HepG2 (cell line): Measurements from ENCODE around the gene RGS14. TPM values are rescaled to one million over a fixed set of nuclear protein-coding genes. Genes with fewer than 3 reads are reported as not detected.
A peak's percentile ranks its signal among the peaks of the same experiment; 100 is the strongest.

Experiments used
- BRCA1 ChIP-seq: sonication (generic); formaldehyde crosslinking; IDR thresholded peaks from 2 replicates; pipeline ENCODE4 v1.4.0; 2020; ENCODE audit warnings: missing genetic modification reagents
- FLYWCH1 ChIP-seq: sonication (generic); formaldehyde crosslinking; IDR thresholded peaks from 2 replicates; pipeline ENCODE4 v1.8.1; 2023; ENCODE audit warnings: mild to moderate bottlenecking, missing genetic modification reagents
- FOXC1 ChIP-seq: sonication (generic); formaldehyde crosslinking; IDR thresholded peaks from 2 replicates; pipeline ENCODE4 v1.8.0; 2022; ENCODE audit warnings: mild to moderate bottlenecking, missing genetic modification reagents, borderline replicate concordance
- GLI4 ChIP-seq: sonication (generic); formaldehyde crosslinking; IDR thresholded peaks from 2 replicates; pipeline ENCODE4 v1.5.1; 2020; ENCODE audit warnings: missing genetic modification reagents, mild to moderate bottlenecking, moderate library complexity, borderline replicate concordance
- HDAC2 ChIP-seq: sonication (generic); formaldehyde crosslinking; IDR thresholded peaks from 2 replicates; pipeline ENCODE4 v1.4.0; 2020; ENCODE audit warnings: missing genetic modification reagents
- HNF4A ChIP-seq: sonication (generic); formaldehyde crosslinking; IDR thresholded peaks from 2 replicates; pipeline ENCODE4 v1.4.0; 2020; ENCODE audit warnings: missing genetic modification reagents
- MZF1 ChIP-seq: sonication (generic); formaldehyde crosslinking; IDR thresholded peaks from 2 replicates; pipeline ENCODE4 v1.8.1; 2023; ENCODE audit warnings: mild to moderate bottlenecking, missing genetic modification reagents, borderline replicate concordance
- SIN3B ChIP-seq: fragments of 150-350 bp; IDR thresholded peaks from 2 replicates; pipeline ENCODE4 v1.6.1; 2014; ENCODE audit warnings: low read length
- TCF7 ChIP-seq: sonication (generic); IDR thresholded peaks from 2 replicates; pipeline ENCODE4 v1.6.1; 2016; ENCODE audit warnings: antibody characterized with exemption, low read depth
- XRCC5 ChIP-seq: fragments of 200-400 bp; formaldehyde crosslinking; optimal IDR thresholded peaks from 2 replicates; pipeline ENCODE3; 2017; ENCODE audit warnings: mild to moderate bottlenecking, low read length
- ZFP37 ChIP-seq: sonication (generic); formaldehyde crosslinking; IDR thresholded peaks from 2 replicates; pipeline ENCODE4 v1.4.0; 2020; ENCODE audit warnings: missing genetic modification reagents, borderline replicate concordance
- ZNF567 ChIP-seq: sonication (generic); formaldehyde crosslinking; IDR thresholded peaks from 2 replicates; pipeline ENCODE4 v1.8.1; 2023; ENCODE audit warnings: mild to moderate bottlenecking, missing genetic modification reagents, borderline replicate concordance
- ZNF709 ChIP-seq: sonication (generic); formaldehyde crosslinking; IDR thresholded peaks from 2 replicates; pipeline ENCODE4 v1.5.0; 2020; ENCODE audit warnings: mild to moderate bottlenecking, missing genetic modification reagents
- ZNF773 ChIP-seq: sonication (generic); formaldehyde crosslinking; IDR thresholded peaks from 2 replicates; pipeline ENCODE4 v1.4.0; 2020; ENCODE audit warnings: missing genetic modification reagents, borderline replicate concordance
- ZNF775 ChIP-seq: sonication (generic); formaldehyde crosslinking; IDR thresholded peaks from 2 replicates; pipeline ENCODE4 v1.4.0; 2020; ENCODE audit warnings: missing genetic modification reagents, mild to moderate bottlenecking, moderate library complexity, borderline replicate concordance
- polyA plus RNA-seq, 8 experiments: library from polyadenylated mRNA; depleted of rRNA in 3 of 8; stranded (reverse) in 7 of 8; unstranded in 1 of 8; fragments of >200 nt; fragmentation: Illumina TruSeq in 4 of 8; extraction: Trizol in 4 of 8; gene quantifications; 2 replicates each; pipeline versions ENCODE4 v1.2.1 to v1.2.3, GENCODE V29; 2011 to 2016; ENCODE audit warnings: low read depth in 4 of 8, missing spikeins in 1 of 8, mixed read lengths in 1 of 8; ENCODE audit not compliant: insufficient read depth in 1 of 8
- total RNA-seq, 5 experiments: library from RNA; depleted of rRNA; stranded (reverse); fragments of >200 nt; fragmentation: Illumina TruSeq; extraction: Trizol; gene quantifications; 2 replicates each; pipeline ENCODE4 v1.2.3, GENCODE V29; 2016; ENCODE audit warnings: low read depth in 1 of 5
- TF ChIP-seq, protein P1 (sequence below): sonication (generic); formaldehyde crosslinking; IDR thresholded peaks from 2 replicates; pipeline ENCODE4 v1.8.0; 2022; ENCODE audit warnings: missing genetic modification reagents, low read depth, mild to moderate bottlenecking, borderline replicate concordance
- TF ChIP-seq, protein P2 (sequence below): sonication (generic); formaldehyde crosslinking; conservative IDR thresholded peaks from 2 replicates; pipeline ENCODE4 v1.5.0; 2020; ENCODE audit warnings: missing genetic modification reagents
- TF ChIP-seq, protein P3 (sequence below): sonication (generic); formaldehyde crosslinking; IDR thresholded peaks from 2 replicates; pipeline ENCODE4 v1.4.0; 2020; ENCODE audit warnings: missing genetic modification reagents
- TF ChIP-seq, protein P4 (sequence below): sonication (generic); formaldehyde crosslinking; IDR thresholded peaks from 2 replicates; pipeline ENCODE4 v1.5.0; 2020; ENCODE audit warnings: missing genetic modification reagents, mild to moderate bottlenecking, borderline replicate concordance
- TF ChIP-seq, protein P5 (sequence below): sonication (generic); formaldehyde crosslinking; IDR thresholded peaks from 2 replicates; pipeline ENCODE4 v1.4.0; 2020; ENCODE audit warnings: missing genetic modification reagents, borderline replicate concordance

The RGS14 gene
- total and polyA plus RNA-seq, 2 of the 13 experiments (the other 11 are each of a cell fraction or from before 2014, with no cell fraction given): 11.1 to 17.2 TPM

DNA sequence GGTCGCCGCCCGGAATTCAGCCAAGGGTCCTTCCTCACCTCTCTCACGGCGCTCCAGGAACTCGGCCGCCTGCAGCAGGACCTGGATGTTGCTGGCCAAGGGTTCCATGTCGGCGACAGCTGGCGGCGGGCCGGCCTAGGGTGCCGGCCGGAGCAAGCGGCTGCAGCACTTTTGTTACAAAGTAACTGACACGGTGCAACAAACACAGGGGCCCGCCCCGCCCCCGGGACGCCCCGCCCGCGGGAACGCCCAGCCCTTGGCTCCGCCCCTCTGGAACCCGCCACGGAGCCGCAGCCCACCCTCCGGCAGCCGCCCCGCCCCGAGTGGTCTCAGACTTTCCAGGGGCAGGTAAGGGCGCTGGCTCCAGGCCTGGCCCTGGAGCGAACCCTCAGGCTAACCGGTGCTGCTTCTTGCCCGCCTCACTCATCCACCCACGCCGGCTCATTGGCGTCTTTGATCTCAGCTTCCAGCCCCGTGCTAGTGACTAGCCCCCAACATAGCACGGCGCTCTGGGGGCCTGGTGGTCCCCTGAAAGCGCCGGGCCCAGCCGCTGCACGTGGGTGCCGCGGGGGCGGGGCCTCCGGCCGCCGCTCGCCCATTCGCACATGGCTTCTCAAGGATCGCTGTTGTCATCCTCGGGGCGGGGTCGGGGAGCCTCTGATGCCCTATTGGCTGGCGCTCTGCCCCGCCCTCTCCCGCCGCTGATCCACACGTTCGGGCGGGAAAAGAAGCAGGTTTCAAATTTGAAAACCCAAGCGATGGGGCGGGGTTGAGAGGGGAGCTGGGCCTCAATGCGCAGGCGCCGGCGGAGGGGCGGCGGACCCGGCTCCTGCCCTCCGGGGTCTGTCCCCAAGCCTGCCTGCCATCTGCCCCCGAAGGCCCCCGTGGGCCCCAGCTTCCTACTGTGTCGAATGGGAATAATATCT, 45.7 kb upstream of the RGS14 start, which contains the start of gene MXD3 (continued):
- TF ChIP-seq HNF4A (CRISPR knock-in tag): no peak
- TF ChIP-seq FLYWCH1 (CRISPR knock-in tag): 0 out of 2 replicates have a peak, but pooled peaks have one; percentile 74
- TF ChIP-seq BRCA1 (CRISPR knock-in tag): no peak
- TF ChIP-seq, protein P1, sequence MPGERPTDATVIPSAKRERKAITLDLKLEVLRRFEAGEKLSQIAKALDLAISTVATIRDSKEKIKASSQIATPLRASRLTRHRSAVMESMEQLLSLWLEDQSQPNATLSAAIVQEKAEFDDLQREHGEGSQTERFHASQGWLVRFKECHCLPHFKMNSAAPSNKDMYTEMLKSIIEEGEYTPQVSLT (CRISPR knock-in tag): no peak
- TF ChIP-seq MZF1 (CRISPR knock-in tag): no peak
- TF ChIP-seq ZNF775: 0 out of 2 replicates have a peak, but pooled peaks have one; percentile 17
- peak; percentile 40; the same call in 1 of the 2 replicates for TF ChIP-seq ZNF773 (CRISPR knock-in tag)
- TF ChIP-seq ZNF567 (CRISPR knock-in tag): no peak
- TF ChIP-seq, protein P2, sequence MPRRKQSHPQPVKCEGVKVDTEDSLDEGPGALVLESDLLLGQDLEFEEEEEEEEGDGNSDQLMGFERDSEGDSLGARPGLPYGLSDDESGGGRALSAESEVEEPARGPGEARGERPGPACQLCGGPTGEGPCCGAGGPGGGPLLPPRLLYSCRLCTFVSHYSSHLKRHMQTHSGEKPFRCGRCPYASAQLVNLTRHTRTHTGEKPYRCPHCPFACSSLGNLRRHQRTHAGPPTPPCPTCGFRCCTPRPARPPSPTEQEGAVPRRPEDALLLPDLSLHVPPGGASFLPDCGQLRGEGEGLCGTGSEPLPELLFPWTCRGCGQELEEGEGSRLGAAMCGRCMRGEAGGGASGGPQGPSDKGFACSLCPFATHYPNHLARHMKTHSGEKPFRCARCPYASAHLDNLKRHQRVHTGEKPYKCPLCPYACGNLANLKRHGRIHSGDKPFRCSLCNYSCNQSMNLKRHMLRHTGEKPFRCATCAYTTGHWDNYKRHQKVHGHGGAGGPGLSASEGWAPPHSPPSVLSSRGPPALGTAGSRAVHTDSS (CRISPR knock-in tag): no peak
- TF ChIP-seq, protein P3, sequence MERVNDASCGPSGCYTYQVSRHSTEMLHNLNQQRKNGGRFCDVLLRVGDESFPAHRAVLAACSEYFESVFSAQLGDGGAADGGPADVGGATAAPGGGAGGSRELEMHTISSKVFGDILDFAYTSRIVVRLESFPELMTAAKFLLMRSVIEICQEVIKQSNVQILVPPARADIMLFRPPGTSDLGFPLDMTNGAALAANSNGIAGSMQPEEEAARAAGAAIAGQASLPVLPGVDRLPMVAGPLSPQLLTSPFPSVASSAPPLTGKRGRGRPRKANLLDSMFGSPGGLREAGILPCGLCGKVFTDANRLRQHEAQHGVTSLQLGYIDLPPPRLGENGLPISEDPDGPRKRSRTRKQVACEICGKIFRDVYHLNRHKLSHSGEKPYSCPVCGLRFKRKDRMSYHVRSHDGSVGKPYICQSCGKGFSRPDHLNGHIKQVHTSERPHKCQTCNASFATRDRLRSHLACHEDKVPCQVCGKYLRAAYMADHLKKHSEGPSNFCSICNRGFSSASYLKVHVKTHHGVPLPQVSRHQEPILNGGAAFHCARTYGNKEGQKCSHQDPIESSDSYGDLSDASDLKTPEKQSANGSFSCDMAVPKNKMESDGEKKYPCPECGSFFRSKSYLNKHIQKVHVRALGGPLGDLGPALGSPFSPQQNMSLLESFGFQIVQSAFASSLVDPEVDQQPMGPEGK (CRISPR knock-in tag): no peak
- TF ChIP-seq HDAC2 (CRISPR knock-in tag): peak; percentile 42
- TF ChIP-seq GLI4 (CRISPR knock-in tag): no peak
- TF ChIP-seq XRCC5: no peak
- TF ChIP-seq FOXC1: peak; percentile 75; the same call in 1 of the 2 replicates
- TF ChIP-seq, protein P4, sequence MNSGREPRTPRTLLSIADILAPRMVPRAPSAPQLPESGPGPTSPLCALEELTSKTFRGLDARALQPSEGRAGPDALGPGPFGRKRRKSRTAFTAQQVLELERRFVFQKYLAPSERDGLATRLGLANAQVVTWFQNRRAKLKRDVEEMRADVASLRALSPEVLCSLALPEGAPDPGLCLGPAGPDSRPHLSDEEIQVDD: no peak
- TF ChIP-seq ZNF709: no peak; the same call in 1 of the 2 replicates
- peak; percentile 36; the same call in 1 of the 2 replicates for TF ChIP-seq SIN3B
- TF ChIP-seq, protein P5, sequence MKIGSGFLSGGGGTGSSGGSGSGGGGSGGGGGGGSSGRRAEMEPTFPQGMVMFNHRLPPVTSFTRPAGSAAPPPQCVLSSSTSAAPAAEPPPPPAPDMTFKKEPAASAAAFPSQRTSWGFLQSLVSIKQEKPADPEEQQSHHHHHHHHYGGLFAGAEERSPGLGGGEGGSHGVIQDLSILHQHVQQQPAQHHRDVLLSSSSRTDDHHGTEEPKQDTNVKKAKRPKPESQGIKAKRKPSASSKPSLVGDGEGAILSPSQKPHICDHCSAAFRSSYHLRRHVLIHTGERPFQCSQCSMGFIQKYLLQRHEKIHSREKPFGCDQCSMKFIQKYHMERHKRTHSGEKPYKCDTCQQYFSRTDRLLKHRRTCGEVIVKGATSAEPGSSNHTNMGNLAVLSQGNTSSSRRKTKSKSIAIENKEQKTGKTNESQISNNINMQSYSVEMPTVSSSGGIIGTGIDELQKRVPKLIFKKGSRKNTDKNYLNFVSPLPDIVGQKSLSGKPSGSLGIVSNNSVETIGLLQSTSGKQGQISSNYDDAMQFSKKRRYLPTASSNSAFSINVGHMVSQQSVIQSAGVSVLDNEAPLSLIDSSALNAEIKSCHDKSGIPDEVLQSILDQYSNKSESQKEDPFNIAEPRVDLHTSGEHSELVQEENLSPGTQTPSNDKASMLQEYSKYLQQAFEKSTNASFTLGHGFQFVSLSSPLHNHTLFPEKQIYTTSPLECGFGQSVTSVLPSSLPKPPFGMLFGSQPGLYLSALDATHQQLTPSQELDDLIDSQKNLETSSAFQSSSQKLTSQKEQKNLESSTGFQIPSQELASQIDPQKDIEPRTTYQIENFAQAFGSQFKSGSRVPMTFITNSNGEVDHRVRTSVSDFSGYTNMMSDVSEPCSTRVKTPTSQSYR (CRISPR knock-in tag): no peak
- TF ChIP-seq TCF7: no peak
- no peak for TF ChIP-seq ZFP37
